Fibroblast of lung (primary cell): ENCODE measurements around the gene GRIPAP1.

Source experiments
- EZH2 ChIP-seq: IDR thresholded peaks from 2 replicates; pipeline ENCODE4 v1.5.1; 2012; ENCODE audit warnings: low read length, control low read depth, mild to moderate bottlenecking; ENCODE audit errors: missing control alignments
- TF ChIP-seq, protein P1 (sequence below), 2 donors: IDR thresholded peaks in 1 of 2; conservative IDR thresholded peaks in 1 of 2; 1 replicate in 1 of 2; 2 replicates in 1 of 2; pipeline ENCODE4 v1.5.1; 2011 to 2012; ENCODE audit warnings: low read length in 2 of 2, control low read depth in 1 of 2, inconsistent platforms in 1 of 2, low read depth in 1 of 2, mild to moderate bottlenecking in 1 of 2

DNA sequence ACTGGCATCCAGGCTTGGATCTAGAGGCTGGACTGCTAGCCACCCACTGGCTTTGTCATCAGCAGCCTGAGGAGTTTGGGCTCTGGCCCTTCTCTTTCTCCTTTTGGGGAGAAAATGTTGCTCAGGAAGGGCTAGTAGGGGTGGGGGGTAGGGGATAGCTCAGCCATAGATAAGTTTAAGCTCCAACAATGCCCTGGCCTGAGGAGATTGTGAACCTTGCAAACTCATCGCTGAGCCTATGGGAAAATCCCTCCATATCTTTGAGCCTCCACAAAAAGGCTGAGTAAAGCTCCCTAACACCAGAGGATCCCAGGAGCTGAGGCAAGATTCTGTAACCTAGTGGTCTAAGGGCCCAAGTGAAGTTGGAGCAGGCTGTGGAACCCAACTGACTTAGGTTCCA is 53.5 kb downstream of the GRIPAP1 start:
- TF ChIP-seq, protein P1, sequence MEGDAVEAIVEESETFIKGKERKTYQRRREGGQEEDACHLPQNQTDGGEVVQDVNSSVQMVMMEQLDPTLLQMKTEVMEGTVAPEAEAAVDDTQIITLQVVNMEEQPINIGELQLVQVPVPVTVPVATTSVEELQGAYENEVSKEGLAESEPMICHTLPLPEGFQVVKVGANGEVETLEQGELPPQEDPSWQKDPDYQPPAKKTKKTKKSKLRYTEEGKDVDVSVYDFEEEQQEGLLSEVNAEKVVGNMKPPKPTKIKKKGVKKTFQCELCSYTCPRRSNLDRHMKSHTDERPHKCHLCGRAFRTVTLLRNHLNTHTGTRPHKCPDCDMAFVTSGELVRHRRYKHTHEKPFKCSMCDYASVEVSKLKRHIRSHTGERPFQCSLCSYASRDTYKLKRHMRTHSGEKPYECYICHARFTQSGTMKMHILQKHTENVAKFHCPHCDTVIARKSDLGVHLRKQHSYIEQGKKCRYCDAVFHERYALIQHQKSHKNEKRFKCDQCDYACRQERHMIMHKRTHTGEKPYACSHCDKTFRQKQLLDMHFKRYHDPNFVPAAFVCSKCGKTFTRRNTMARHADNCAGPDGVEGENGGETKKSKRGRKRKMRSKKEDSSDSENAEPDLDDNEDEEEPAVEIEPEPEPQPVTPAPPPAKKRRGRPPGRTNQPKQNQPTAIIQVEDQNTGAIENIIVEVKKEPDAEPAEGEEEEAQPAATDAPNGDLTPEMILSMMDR (conservative IDR thresholded peaks at IDR 0.05 in 1 of 2, IDR thresholded peaks at IDR 0.05 in 1 of 2; ENCODE audit: low read depth in 1 of 2, low read length in 2 of 2), result no peak
- TF ChIP-seq EZH2, result no peak
